HTR-8/SVneo (cell line): Measurements from ENCODE around the gene C13orf46.
"Not testable (repeated sequence)": the region's sequence is repeated elsewhere in the genome, so short reads cannot be mapped to it uniquely, and the experiment has no call there.

Source experiments
- DNase-seq: peaks from one replicate; pipeline ENCODE4 v3.0.0; 2011; ENCODE audit warnings: low spot score, mixed read lengths; ENCODE audit not compliant: insufficient read length
- FAIRE-seq: peaks from 2 replicates; lab custom pipeline; 2011; peaks lifted over from hg19 to GRCh38; lab: Jason Lieb, UNC

Gene C13orf46

GRCh38 chr13:113973218-113974164 lies at the start of gene C13orf46:
C13orf46 (minus strand) TSS chr13:113974076; CDS start chr13:113973997, 79 bp downstream.
- no peak for DNase-seq
- FAIRE-seq, result no peak

GRCh38 chr13:114022876-114023275 lies 49.0 kb upstream of the C13orf46 start:
- FAIRE-seq (no peak), DNase-seq (no peak)

GRCh38 chr13:114022309-114022669 lies 48.4 kb upstream of the C13orf46 start:
- no peak for DNase-seq
- FAIRE-seq, result no peak

GRCh38 chr13:114021464-114022308 lies 47.8 kb upstream of the C13orf46 start:
- no peak for DNase-seq

GRCh38 chr13:114020750-114021463 lies 47.0 kb upstream of the C13orf46 start:
- DNase-seq (no peak), FAIRE-seq (no peak)

More at GRCh38 chr13:114021464-114022308, 47.8 kb upstream of the C13orf46 start:
- FAIRE-seq, result no peak

- DNase-seq, FAIRE-seq: not testable (repeated sequence)
Observed at GRCh38 chr13:114020134-114020533, 46.3 kb upstream of the C13orf46 start.

GRCh38 chr13:114019367-114019766 lies 45.5 kb upstream of the C13orf46 start:
- no peak for FAIRE-seq

GRCh38 chr13:114018461-114019055 lies 44.7 kb upstream of the C13orf46 start:
- FAIRE-seq (no peak), DNase-seq (no peak)

More at GRCh38 chr13:114019367-114019766, 45.5 kb upstream of the C13orf46 start:
- no peak for DNase-seq

- no peak for FAIRE-seq
- DNase-seq, result no peak
Observed at GRCh38 chr13:114017966-114018365, 44.1 kb upstream of the C13orf46 start.

- DNase-seq (no peak), FAIRE-seq (no peak)
Observed at GRCh38 chr13:114017028-114017630, 43.3 kb upstream of the C13orf46 start.

- FAIRE-seq (no peak), DNase-seq (no peak)
Observed at GRCh38 chr13:114016321-114017027, 42.6 kb upstream of the C13orf46 start.

- DNase-seq (no peak), FAIRE-seq (no peak)
Observed at GRCh38 chr13:114015969-114016295, 42.1 kb upstream of the C13orf46 start.

- no peak for FAIRE-seq
Observed at GRCh38 chr13:114015111-114015968, 41.5 kb upstream of the C13orf46 start.

GRCh38 chr13:114013952-114014629 lies 40.2 kb upstream of the C13orf46 start:
- FAIRE-seq, result no peak
- DNase-seq, result no peak

More at GRCh38 chr13:114015111-114015968, 41.5 kb upstream of the C13orf46 start:
- no peak for DNase-seq

- FAIRE-seq (no peak), DNase-seq (no peak)
Observed at GRCh38 chr13:114013336-114013735, 39.5 kb upstream of the C13orf46 start.

- FAIRE-seq (no peak), DNase-seq (no peak)
Observed at GRCh38 chr13:114012921-114013320, 39.0 kb upstream of the C13orf46 start.

GRCh38 chr13:114012141-114012540 lies 38.3 kb upstream of the C13orf46 start:
- DNase-seq (no peak), FAIRE-seq (no peak)
